ENCODE measurements around the gene ZFAND2A. TPM values are rescaled to one million over a fixed set of nuclear protein-coding genes. Genes with fewer than 3 reads are reported as not detected.

Gene ZFAND2A
- total and polyA plus RNA-seq, 3 donors from 2014 or later, result 32.9 to 61.4 (median 37.8) TPM

DNA sequence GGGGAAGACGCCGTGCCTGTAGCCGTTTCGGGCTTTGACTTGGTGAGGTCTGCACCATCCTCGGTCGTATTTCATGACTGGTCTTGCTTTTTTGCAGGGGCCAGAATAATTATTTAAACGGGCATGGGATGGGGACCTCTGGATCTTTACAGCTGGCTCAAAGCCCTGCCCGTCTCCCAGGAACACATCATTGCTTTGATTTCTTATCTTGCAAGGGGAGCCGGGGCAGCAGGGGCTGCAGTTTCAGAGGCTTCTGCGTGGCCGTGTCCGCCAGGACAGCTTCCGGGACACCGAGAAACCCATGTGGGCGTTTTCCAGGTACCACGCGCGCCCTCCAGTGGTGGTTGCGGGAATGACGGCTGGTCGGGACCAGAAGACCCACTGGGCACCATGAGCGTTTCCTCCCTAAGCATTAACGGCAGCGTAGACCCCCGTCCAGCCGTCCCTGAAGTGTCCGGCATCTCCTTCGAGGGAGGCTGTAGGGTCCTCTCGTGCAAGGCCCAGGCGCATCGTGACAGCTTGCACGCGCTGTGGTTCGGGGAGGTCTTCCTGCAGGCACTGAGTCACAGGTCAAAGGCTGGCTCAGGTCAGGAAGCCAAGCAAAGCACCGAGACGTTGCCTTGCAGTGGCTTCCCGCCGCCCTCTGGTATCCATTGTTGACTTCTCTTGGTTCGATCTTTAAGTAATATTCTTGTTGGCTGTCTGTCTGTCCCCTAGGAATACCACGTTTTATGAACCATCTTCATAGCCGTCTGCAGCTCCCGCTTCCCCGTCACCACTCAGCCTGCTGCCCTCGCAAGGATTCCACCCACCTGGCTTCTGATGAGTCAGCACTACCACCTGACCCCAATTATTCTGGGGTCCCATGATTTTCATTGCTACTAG lies 16.2 kb upstream of the ZFAND2A start:
- no peaks in the 10 kb centered on the region for H3K27me3 ChIP-seq
- no peaks in the 10 kb centered on the region for H3K9me3 ChIP-seq
- no peaks in the 10 kb centered on the region for H3K36me3 ChIP-seq (ENCODE audit: low read depth, missing control alignments)
- TF ChIP-seq, protein P1, sequence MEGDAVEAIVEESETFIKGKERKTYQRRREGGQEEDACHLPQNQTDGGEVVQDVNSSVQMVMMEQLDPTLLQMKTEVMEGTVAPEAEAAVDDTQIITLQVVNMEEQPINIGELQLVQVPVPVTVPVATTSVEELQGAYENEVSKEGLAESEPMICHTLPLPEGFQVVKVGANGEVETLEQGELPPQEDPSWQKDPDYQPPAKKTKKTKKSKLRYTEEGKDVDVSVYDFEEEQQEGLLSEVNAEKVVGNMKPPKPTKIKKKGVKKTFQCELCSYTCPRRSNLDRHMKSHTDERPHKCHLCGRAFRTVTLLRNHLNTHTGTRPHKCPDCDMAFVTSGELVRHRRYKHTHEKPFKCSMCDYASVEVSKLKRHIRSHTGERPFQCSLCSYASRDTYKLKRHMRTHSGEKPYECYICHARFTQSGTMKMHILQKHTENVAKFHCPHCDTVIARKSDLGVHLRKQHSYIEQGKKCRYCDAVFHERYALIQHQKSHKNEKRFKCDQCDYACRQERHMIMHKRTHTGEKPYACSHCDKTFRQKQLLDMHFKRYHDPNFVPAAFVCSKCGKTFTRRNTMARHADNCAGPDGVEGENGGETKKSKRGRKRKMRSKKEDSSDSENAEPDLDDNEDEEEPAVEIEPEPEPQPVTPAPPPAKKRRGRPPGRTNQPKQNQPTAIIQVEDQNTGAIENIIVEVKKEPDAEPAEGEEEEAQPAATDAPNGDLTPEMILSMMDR (IDR thresholded peaks at IDR 0.05), result peak; percentile 77 to 93 (median 92)
- TF ChIP-seq POLR2A (IDR thresholded peaks at IDR 0.05), result no peak
- peak; percentile 94 for DNase-seq
- H3K4me1 ChIP-seq, result peaks cover 5% of the 10 kb centered on the region
- 14 to 18% methylated on average over 17 to 39 of the region's 44 CpGs for WGBS, 2 donors
- peak overlapping the region; percentile 6 to 35 for H3K4me3 ChIP-seq
- H3K27ac ChIP-seq, result no peak overlapping the region
- intact Hi-C loops (cut with DNase I; ENCODE audit: low total_unique reads), result loop anchor here (10.0 kb wide), 1 partner anchor 181 kb away; no protein-coding TSS in a partner anchor

DNA sequence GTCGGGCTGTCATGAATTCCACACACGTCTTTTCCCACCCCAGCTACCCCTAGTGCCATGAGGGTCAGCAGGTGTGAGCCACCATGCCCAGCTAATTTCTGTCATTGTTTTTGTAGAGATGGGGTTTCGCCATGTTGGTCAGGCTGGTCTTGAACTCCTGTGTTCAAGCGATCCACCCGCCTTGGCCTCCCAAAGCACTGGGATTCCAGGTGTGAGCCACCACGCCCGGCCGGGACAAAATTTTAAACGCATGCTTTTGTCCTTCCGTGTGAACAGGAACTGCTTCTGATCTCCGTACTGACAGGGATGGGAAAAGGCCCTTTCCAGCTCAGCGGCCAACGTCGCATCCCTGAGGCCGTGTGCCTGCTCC lies 15.6 kb upstream of the ZFAND2A start:
- 70 to 78% methylated on average over 6 to 15 of the region's 15 CpGs for WGBS, 2 donors
- peaks cover 5% of the 10 kb centered on the region for H3K4me1 ChIP-seq
- no peaks in the 10 kb centered on the region for H3K9me3 ChIP-seq
- peak overlapping the region; percentile 6 to 35 for H3K4me3 ChIP-seq
- intact Hi-C loops (cut with DNase I; ENCODE audit: low total_unique reads), result loop anchor here (10.0 kb wide), 1 partner anchor 181 kb away; no protein-coding TSS in a partner anchor
- TF ChIP-seq POLR2A (IDR thresholded peaks at IDR 0.05), result no peak
- TF ChIP-seq, protein P1 (IDR thresholded peaks at IDR 0.05), result no peak
- no peaks in the 10 kb centered on the region for H3K36me3 ChIP-seq (ENCODE audit: low read depth, missing control alignments)
- DNase-seq, result no peak
- no peak overlapping the region for H3K27ac ChIP-seq
- no peaks in the 10 kb centered on the region for H3K27me3 ChIP-seq

DNA sequence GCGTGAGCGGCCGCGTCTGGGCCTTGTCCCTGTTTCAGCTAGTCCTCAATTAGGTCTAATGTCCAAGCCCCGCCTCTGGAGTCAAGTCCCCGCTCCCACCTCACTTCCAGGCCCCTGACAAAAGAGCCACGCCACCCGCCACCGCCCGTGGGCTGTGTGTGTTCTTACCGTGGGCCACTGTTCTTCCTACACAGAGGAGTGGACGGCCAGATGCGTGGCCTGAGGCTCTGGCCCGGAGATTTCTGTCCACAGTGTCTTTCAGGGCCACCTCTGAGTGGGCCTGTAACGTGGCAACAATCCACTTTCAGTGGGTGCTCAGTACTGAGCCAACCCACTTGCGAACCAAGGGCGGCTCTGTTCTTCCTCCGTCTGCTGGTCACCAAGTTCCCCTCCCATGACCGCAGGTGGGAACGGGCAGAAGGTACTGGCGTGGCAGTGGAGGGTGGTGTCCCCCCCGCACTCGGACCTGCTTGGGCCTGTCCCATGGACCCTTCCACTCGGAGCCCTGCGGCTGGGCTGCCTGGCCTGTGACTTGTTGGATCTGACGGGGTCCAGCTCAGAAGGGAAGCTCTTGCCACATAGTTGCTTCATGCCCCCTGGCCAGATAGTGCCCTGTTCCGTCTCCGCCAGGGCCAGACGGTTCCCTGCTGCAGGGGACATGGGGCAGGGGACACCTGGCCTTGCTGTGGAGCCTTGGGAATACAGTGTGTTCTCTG lies 15.0 kb upstream of the ZFAND2A start:
- H3K4me3 ChIP-seq, result no peak overlapping the region
- intact Hi-C loops (cut with DNase I; ENCODE audit: low total_unique reads), result loop anchor here (10.0 kb wide), 1 partner anchor 180 kb away; no protein-coding TSS in a partner anchor

DNA sequence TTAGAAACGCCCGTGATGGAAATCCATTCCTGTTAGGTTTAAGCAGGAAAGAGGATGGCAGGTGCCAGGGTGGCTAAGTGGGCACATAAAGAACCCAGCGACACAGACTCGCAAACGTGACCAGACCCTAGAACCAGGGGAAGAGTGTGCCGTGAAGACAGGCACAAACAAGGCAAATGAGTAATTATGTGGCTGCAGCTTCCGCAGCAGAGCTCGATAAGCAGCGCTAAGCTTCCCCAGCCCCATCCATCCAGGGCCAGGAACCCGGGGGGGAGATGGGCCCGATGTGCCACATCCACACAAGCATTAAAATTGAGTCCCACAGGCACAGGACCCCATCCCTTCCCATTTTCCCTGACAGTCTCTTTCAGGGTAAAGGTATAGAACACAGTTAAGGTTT lies 14.0 kb upstream of the ZFAND2A start:
- no peak for DNase-seq
- WGBS, 2 donors, result 87 to 91% methylated on average over 11 of the region's 11 CpGs
- intact Hi-C loops (cut with DNase I; ENCODE audit: low total_unique reads), result loop anchor here (10.0 kb wide), 1 partner anchor 179 kb away; no protein-coding TSS in a partner anchor

More for the DNA sequence above, 15.0 kb upstream of the ZFAND2A start:
- Histone ChIP-seq H3K9me3 (no peaks in the 10 kb centered on the region), H3K4me1 (peaks cover 5% of the 10 kb centered on the region), H3K27ac (no peak overlapping the region), H3K27me3 (no peaks in the 10 kb centered on the region), H3K36me3 (ENCODE audit: low read depth, missing control alignments) (no peaks in the 10 kb centered on the region)
- TF ChIP-seq, protein P1 (IDR thresholded peaks at IDR 0.05), result no peak
- TF ChIP-seq POLR2A (IDR thresholded peaks at IDR 0.05), result no peak
- DNase-seq, result no peak
- 94 to 95% methylated on average over 25 to 29 of the region's 29 CpGs for WGBS, 2 donors

More for the DNA sequence above, 14.0 kb upstream of the ZFAND2A start:
- TF ChIP-seq, protein P1 (IDR thresholded peaks at IDR 0.05), result no peak
- TF ChIP-seq POLR2A (IDR thresholded peaks at IDR 0.05), result no peak
- Histone ChIP-seq H3K27ac (no peak overlapping the region), H3K36me3 (ENCODE audit: low read depth, missing control alignments) (no peaks in the 10 kb centered on the region), H3K4me3 (no peak overlapping the region), H3K27me3 (no peaks in the 10 kb centered on the region), H3K9me3 (no peaks in the 10 kb centered on the region), H3K4me1 (peaks cover 5% of the 10 kb centered on the region)
